ENCODE results near the gene FCGR2B.
"Not testable (repeated sequence)": the region's sequence is repeated elsewhere in the genome, so short reads cannot be mapped to it uniquely, and the experiment has no call there.

Gene FCGR2B

GRCh38 chr1:161647507-161648360, 15.2 kb upstream of the FCGR2B start:
- not testable (repeated sequence) for DNase-seq

- DNase-seq = not testable (repeated sequence)
Measured at GRCh38 chr1:161653541-161653940, 9.4 kb upstream of the FCGR2B start.

GRCh38 chr1:161653971-161654370, 9.0 kb upstream of the FCGR2B start:
- DNase-seq = not testable (repeated sequence)

GRCh38 chr1:161658524-161658923, 4.4 kb upstream of the FCGR2B start:
- not testable (repeated sequence) for DNase-seq

GRCh38 chr1:161661660-161662311, 1.2 kb upstream of the FCGR2B start:
- DNase-seq = not testable (repeated sequence)

GRCh38 chr1:161663569-161663968, 626 bp downstream of the FCGR2B start:
- DNase-seq = not testable (repeated sequence)

GRCh38 chr1:161664689-161665088, 1.7 kb downstream of the FCGR2B start:
- DNase-seq = not testable (repeated sequence)

GRCh38 chr1:161671045-161672020, 8.4 kb downstream of the FCGR2B start:
- DNase-seq = not testable (repeated sequence)

GRCh38 chr1:161673437-161673836, 10.5 kb downstream of the FCGR2B start:
- not testable (repeated sequence) for DNase-seq

GRCh38 chr1:161674447-161674846, 11.5 kb downstream of the FCGR2B start:
- not testable (repeated sequence) for DNase-seq

GRCh38 chr1:161674908-161675307, 12.0 kb downstream of the FCGR2B start:
- DNase-seq = not testable (repeated sequence)

GRCh38 chr1:161676441-161676840, 13.5 kb downstream of the FCGR2B start:
- DNase-seq = no peak

- DNase-seq = no peak
Measured at GRCh38 chr1:161676958-161677689, 14.2 kb downstream of the FCGR2B start.

GRCh38 chr1:161678500-161678899, 15.6 kb downstream of the FCGR2B start:
- DNase-seq = no peak

- DNase-seq = no peak
Measured at GRCh38 chr1:161681879-161682278, 18.9 kb downstream of the FCGR2B start.

GRCh38 chr1:161688946-161689345, 26.0 kb downstream of the FCGR2B start:
- no peak for DNase-seq

GRCh38 chr1:161691846-161692245, 28.9 kb downstream of the FCGR2B start:
- DNase-seq = no peak

GRCh38 chr1:161693020-161693712, 30.2 kb downstream of the FCGR2B start:
- DNase-seq = not testable (repeated sequence)

GRCh38 chr1:161698302-161698701, 35.4 kb downstream of the FCGR2B start:
- DNase-seq = not testable (repeated sequence)

- no peak for DNase-seq
Measured at GRCh38 chr1:161702250-161702649, 39.3 kb downstream of the FCGR2B start.

- DNase-seq = no peak
Measured at GRCh38 chr1:161705537-161705936, 42.6 kb downstream of the FCGR2B start.

GRCh38 chr1:161706113-161706481, 43.2 kb downstream of the FCGR2B start:
- DNase-seq = no peak
